ENCODE measurements around the gene ZBTB7C. TPM values are rescaled to one million over a fixed set of nuclear protein-coding genes. Genes with fewer than 3 reads are reported as not detected.

The ZBTB7C gene
- total and polyA plus RNA-seq, 5 donors from 2014 or later: not detected

DNA sequence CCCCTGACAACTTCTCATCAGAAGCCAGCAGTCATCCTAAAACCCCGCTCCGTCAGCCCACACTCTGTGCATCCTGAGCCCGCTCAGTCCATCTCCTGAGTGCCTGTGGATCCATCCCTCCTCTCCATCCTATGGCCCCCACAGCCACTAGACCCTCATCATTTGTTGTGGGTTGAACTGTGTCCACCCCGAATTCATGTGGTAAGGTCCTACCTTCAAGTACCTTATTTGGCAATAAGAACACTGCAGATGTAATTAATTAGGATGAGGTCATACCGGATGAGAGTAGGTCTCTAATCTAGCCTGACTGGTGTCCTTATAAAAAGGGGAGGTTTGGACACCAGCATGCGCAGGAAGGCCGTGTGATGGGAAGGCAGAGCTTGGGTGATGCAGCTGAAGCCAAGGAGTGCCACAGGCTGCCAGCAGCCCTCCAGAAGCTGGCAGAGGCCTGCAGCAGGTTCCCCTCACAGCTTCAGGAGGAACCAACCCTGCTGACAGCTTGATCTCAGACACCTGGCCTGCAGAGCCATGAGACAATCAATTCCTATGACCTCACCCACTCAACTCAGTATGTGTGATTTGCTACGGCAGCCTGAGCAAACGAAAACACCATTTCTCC, 192.4 kb downstream of the ZBTB7C start:
- no peaks in the 10 kb centered on the region for H3K36me3 ChIP-seq (ENCODE audit: control insufficient read depth, insufficient read depth, low read length)
- H3K4me1 Mint-ChIP-seq: no peaks in the 10 kb centered on the region
- H3K9me3 ChIP-seq (ENCODE audit: control insufficient read depth in 2 of 2, low read length in 2 of 2): no peaks in the 10 kb centered on the region
- ATAC-seq (ENCODE audit: low read depth in 2 of 2) (no peak), DNase-seq (no peak)
- H3K27ac ChIP-seq (ENCODE audit: insufficient read depth, low read length, poor library complexity, severe bottlenecking): no peak overlapping the region
- H3K4me3 ChIP-seq (ENCODE audit: low read depth, low read length): no peak overlapping the region
- no peaks in the 10 kb centered on the region for H3K27me3 ChIP-seq (ENCODE audit: control insufficient read depth, insufficient read depth, low read length)
- no peaks in the 10 kb centered on the region for H3K36me3 Mint-ChIP-seq
- no peaks in the 10 kb centered on the region for H3K4me1 ChIP-seq (ENCODE audit: control insufficient read depth, insufficient read depth, low read length, poor library complexity, severe bottlenecking)
- no peak overlapping the region for H3K4me3 Mint-ChIP-seq
- no peak overlapping the region for H3K27ac Mint-ChIP-seq
- H3K9me3 Mint-ChIP-seq: peaks cover 0 to 2% (median 0%) of the 10 kb centered on the region in 7 donors
- H3K27me3 Mint-ChIP-seq: peaks cover 14% of the 10 kb centered on the region

DNA sequence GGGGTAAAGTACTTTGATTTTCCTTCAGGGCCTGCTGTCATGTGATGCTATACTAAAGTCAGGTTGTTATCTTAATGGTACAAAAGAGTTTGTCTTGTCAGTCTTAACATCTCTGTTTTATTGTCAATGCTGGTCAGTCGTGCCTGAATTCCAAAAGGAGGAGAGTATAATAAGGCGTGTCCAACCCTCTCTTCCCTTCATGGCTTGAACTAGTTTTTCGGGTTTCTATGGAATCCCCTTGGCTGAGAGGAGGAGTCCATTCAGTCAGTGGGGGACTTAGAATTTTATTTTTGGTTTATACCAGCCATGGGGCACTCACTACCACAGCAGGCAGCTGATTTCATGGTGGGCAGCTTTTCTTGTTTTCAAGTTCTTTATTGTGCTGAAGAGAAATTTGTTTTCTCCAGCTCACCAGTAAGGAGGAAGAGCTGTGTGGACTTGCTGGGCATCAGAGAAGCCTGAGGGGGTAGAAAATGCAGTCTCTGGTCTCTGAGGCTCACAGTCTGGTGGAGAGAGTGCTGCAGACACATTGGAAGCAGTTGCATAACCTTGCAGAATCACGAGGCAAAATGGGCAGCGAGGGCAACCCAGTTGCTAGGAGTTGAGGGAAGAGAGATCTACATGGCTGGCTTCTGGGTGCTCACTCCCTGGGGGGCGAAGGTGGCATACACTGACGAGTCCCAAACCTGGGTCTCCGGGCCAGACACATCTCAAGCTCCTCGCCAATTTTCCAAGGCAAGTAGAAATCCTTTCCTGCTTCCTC, 193.1 kb downstream of the ZBTB7C start:
- H3K9me3 Mint-ChIP-seq: peaks cover 0 to 2% (median 0%) of the 10 kb centered on the region in 7 donors
- no peak for DNase-seq
- ATAC-seq (ENCODE audit: low read depth in 2 of 2): no peak
- H3K27me3 ChIP-seq (ENCODE audit: control insufficient read depth, insufficient read depth, low read length): no peaks in the 10 kb centered on the region
- H3K4me3 ChIP-seq (ENCODE audit: low read depth, low read length): no peak overlapping the region
- H3K9me3 ChIP-seq (ENCODE audit: control insufficient read depth in 2 of 2, low read length in 2 of 2): no peaks in the 10 kb centered on the region
- H3K27ac ChIP-seq (ENCODE audit: insufficient read depth, low read length, poor library complexity, severe bottlenecking): no peak overlapping the region
- H3K27ac Mint-ChIP-seq: no peak overlapping the region
- H3K27me3 Mint-ChIP-seq: peaks cover 14% of the 10 kb centered on the region
- no peaks in the 10 kb centered on the region for H3K4me1 Mint-ChIP-seq
- H3K4me3 Mint-ChIP-seq: no peak overlapping the region
- no peaks in the 10 kb centered on the region for H3K36me3 ChIP-seq (ENCODE audit: control insufficient read depth, insufficient read depth, low read length)
- H3K36me3 Mint-ChIP-seq: no peaks in the 10 kb centered on the region
- no peaks in the 10 kb centered on the region for H3K4me1 ChIP-seq (ENCODE audit: control insufficient read depth, insufficient read depth, low read length, poor library complexity, severe bottlenecking)

DNA sequence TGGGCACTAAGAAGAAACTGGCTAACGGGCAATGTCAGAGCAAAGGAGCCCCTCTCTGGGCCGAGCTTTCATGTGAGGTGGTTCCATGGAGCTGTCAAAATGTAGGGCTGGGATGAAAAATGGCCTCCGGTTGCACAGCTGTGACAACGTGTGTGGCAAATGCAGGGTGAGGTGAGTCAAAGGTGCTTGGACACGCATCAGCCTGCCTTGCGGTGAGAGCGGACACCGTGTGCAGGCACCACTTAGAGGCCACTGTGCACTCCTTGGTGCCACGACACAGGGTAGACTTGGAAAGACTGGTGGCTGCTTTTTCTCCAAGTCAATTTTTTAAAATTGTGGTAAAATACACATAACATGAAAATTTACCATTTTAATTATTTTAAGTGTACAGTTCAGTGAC, 195.4 kb downstream of the ZBTB7C start:
- no peak for ATAC-seq (ENCODE audit: low read depth in 2 of 2)
- no peak for DNase-seq
- H3K4me1 Mint-ChIP-seq: no peaks in the 10 kb centered on the region
- no peaks in the 10 kb centered on the region for H3K36me3 Mint-ChIP-seq
- H3K9me3 ChIP-seq (ENCODE audit: control insufficient read depth in 2 of 2, low read length in 2 of 2): no peaks in the 10 kb centered on the region
- H3K4me3 ChIP-seq (ENCODE audit: low read depth, low read length): no peak overlapping the region
- no peaks in the 10 kb centered on the region for H3K27me3 ChIP-seq (ENCODE audit: control insufficient read depth, insufficient read depth, low read length)
- H3K4me1 ChIP-seq (ENCODE audit: control insufficient read depth, insufficient read depth, low read length, poor library complexity, severe bottlenecking): no peaks in the 10 kb centered on the region
- peaks cover 0 to 3% (median 0%) of the 10 kb centered on the region in 7 donors for H3K9me3 Mint-ChIP-seq
- H3K4me3 Mint-ChIP-seq: no peak overlapping the region
- H3K27me3 Mint-ChIP-seq: peaks cover 21% of the 10 kb centered on the region
- H3K36me3 ChIP-seq (ENCODE audit: control insufficient read depth, insufficient read depth, low read length): no peaks in the 10 kb centered on the region
- no peak overlapping the region for H3K27ac ChIP-seq (ENCODE audit: insufficient read depth, low read length, poor library complexity, severe bottlenecking)
- H3K27ac Mint-ChIP-seq: no peak overlapping the region

DNA sequence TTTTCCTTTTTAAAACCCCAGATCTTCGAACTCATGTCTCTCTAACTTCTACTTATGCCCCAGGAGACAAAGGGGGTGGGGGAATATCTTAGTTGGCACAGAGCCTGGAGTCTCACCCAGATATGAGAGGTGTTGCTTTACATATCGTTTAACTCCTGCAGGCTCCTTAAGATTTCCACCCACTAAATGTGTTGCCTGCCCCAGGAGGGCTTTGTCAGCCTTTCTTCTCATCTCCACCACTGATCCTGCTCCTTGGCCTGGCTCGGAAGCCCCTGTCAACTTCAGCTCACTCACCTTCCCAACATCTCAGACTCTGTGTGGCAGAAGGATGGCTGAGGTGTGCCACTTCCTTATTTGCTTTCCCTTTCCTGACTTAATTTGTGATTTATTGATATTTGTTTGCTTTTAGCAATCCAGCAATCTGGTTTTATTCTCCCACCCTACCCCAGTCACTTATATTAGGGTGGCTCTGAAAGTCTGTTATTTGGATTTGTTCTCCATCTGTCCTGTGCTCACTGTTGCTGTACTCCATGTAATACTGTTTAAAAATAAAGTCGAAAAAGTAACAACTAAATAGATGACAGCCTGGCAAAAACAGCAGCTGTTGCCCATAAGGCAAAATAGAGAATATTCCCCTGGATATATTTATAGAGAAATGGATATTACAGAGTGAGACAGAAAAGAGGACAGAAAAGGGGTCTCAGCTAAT, 200.6 kb downstream of the ZBTB7C start:
- Histone ChIP-seq H3K4me1 (ENCODE audit: control insufficient read depth, insufficient read depth, low read length, poor library complexity, severe bottlenecking) (no peaks in the 10 kb centered on the region), H3K9me3 (ENCODE audit: control insufficient read depth in 2 of 2, low read length in 2 of 2) (no peaks in the 10 kb centered on the region), H3K36me3 (ENCODE audit: control insufficient read depth, insufficient read depth, low read length) (no peaks in the 10 kb centered on the region), H3K27me3 (ENCODE audit: control insufficient read depth, insufficient read depth, low read length) (peaks cover 4% of the 10 kb centered on the region), H3K4me3 (ENCODE audit: low read depth, low read length) (no peak overlapping the region), H3K27ac (ENCODE audit: insufficient read depth, low read length, poor library complexity, severe bottlenecking) (no peak overlapping the region)
- no peaks in the 10 kb centered on the region for H3K36me3 Mint-ChIP-seq
- H3K27me3 Mint-ChIP-seq: peaks cover 22% of the 10 kb centered on the region
- no peak for ATAC-seq (ENCODE audit: low read depth in 2 of 2)
- DNase-seq: no peak
- peaks cover 0 to 5% (median 0%) of the 10 kb centered on the region in 7 donors for H3K9me3 Mint-ChIP-seq
- no peaks in the 10 kb centered on the region for H3K4me1 Mint-ChIP-seq
- no peak overlapping the region for H3K27ac Mint-ChIP-seq
- H3K4me3 Mint-ChIP-seq: no peak overlapping the region

DNA sequence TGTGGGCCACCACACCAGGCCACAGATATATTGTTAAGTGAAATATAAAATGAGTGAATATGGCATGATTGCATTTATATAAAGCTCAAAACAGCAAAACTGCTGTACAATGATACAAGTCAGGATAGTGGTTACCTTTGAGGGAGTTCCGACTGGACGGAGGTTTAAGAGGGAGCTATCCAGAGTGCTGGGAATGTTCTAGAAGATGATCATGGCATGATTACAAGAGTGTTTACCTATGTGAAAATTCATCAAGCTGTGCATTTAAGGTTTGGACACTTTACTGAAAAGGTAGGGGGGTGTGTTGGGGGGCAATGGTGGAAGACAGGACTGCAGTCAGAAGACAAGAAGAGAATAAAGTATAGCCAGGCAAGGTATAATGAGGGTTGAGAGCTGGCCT, 201.4 kb downstream of the ZBTB7C start:
- Histone ChIP-seq H3K9me3 (ENCODE audit: control insufficient read depth in 2 of 2, low read length in 2 of 2) (no peaks in the 10 kb centered on the region), H3K27ac (ENCODE audit: insufficient read depth, low read length, poor library complexity, severe bottlenecking) (no peak overlapping the region), H3K4me3 (ENCODE audit: low read depth, low read length) (no peak overlapping the region), H3K4me1 (ENCODE audit: control insufficient read depth, insufficient read depth, low read length, poor library complexity, severe bottlenecking) (no peaks in the 10 kb centered on the region), H3K36me3 (ENCODE audit: control insufficient read depth, insufficient read depth, low read length) (no peaks in the 10 kb centered on the region), H3K27me3 (ENCODE audit: control insufficient read depth, insufficient read depth, low read length) (peaks cover 4% of the 10 kb centered on the region)
- Mint-ChIP-seq H3K36me3 (no peaks in the 10 kb centered on the region), H3K27ac (no peak overlapping the region), H3K9me3 (peaks cover 0 to 5% (median 0%) of the 10 kb centered on the region in 7 donors), H3K4me1 (no peaks in the 10 kb centered on the region), H3K27me3 (peaks cover 18% of the 10 kb centered on the region), H3K4me3 (no peak overlapping the region)
- ATAC-seq (ENCODE audit: low read depth in 2 of 2): no peak
- no peak for DNase-seq

DNA sequence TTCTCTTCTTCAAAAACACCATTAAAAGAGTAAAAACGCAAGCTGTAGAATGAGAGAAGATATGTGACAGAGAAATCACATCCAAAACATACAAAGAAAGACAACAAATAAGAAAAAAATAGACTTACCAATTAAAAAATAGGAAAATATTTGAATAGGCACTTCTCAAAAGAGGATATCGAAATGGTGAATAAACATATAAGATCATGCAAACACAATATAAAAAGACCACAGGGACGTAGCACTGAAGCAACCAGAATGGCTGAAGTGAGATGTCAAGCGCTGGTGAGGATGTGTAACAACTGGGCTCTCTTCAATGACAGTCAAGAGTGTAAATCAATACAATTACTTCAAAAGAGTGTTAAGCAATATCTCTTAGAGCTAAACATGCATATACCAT, 202.3 kb downstream of the ZBTB7C start:
- no peak overlapping the region for H3K4me3 Mint-ChIP-seq
- Histone ChIP-seq H3K4me1 (ENCODE audit: control insufficient read depth, insufficient read depth, low read length, poor library complexity, severe bottlenecking) (no peaks in the 10 kb centered on the region), H3K9me3 (ENCODE audit: control insufficient read depth in 2 of 2, low read length in 2 of 2) (no peaks in the 10 kb centered on the region), H3K36me3 (ENCODE audit: control insufficient read depth, insufficient read depth, low read length) (no peaks in the 10 kb centered on the region), H3K4me3 (ENCODE audit: low read depth, low read length) (no peak overlapping the region), H3K27ac (ENCODE audit: insufficient read depth, low read length, poor library complexity, severe bottlenecking) (no peak overlapping the region), H3K27me3 (ENCODE audit: control insufficient read depth, insufficient read depth, low read length) (peaks cover 4% of the 10 kb centered on the region)
- no peaks in the 10 kb centered on the region for H3K4me1 Mint-ChIP-seq
- ATAC-seq (ENCODE audit: low read depth in 2 of 2) (no peak), DNase-seq (no peak)
- peaks cover 16% of the 10 kb centered on the region for H3K27me3 Mint-ChIP-seq
- peaks cover 0 to 5% (median 0%) of the 10 kb centered on the region in 7 donors for H3K9me3 Mint-ChIP-seq
- H3K36me3 Mint-ChIP-seq: no peaks in the 10 kb centered on the region
- H3K27ac Mint-ChIP-seq: no peak overlapping the region

DNA sequence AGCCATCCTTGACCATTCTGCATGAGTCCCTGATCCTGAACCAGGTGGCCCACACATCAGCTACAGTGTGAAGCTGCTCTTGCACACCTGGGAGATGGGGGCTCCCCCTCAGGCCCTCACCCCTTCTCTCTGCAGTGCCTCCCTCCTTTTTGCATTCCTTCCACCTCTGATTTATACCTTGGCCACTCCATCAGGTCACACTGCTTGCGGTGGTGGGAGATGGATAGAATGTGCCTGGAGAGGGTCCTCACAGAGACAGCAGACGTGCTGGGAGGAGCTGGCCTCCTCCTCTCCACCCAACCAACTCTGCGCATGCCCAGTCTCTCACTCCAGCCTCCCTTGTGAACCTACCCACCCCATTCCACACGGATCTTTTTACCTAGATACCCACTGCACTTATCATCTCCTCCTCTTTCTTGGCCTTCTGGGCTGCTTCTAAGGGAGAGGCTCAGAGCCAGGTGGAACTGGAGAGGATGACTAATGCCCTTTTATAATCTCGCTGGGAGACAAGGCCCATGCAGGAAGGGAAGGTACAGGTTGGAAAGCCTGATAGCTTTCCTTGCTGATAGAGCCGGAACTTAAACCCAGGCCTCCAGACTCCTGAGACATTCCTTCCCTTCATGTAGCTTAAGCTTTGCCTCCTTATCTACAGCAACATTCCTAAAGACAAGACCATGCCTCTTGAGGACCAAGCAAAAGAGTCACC, 205.1 kb downstream of the ZBTB7C start:
- Mint-ChIP-seq H3K4me1 (no peaks in the 10 kb centered on the region), H3K27ac (no peak overlapping the region), H3K36me3 (no peaks in the 10 kb centered on the region), H3K4me3 (no peak overlapping the region), H3K27me3 (peaks cover 15% of the 10 kb centered on the region), H3K9me3 (peaks cover 0 to 4% (median 0%) of the 10 kb centered on the region in 7 donors)
- Histone ChIP-seq H3K36me3 (ENCODE audit: control insufficient read depth, insufficient read depth, low read length) (no peaks in the 10 kb centered on the region), H3K4me1 (ENCODE audit: control insufficient read depth, insufficient read depth, low read length, poor library complexity, severe bottlenecking) (no peaks in the 10 kb centered on the region), H3K27ac (ENCODE audit: insufficient read depth, low read length, poor library complexity, severe bottlenecking) (no peak overlapping the region), H3K27me3 (ENCODE audit: control insufficient read depth, insufficient read depth, low read length) (peaks cover 7% of the 10 kb centered on the region), H3K4me3 (ENCODE audit: low read depth, low read length) (no peak overlapping the region), H3K9me3 (ENCODE audit: control insufficient read depth in 2 of 2, low read length in 2 of 2) (no peaks in the 10 kb centered on the region)
- ATAC-seq (ENCODE audit: low read depth in 2 of 2): no peak
- no peak for DNase-seq

All from CD4-positive, CD25-positive, alpha-beta regulatory T cell (primary cell).